Liver (tissue), 3 donors: ENCODE measurements around the gene GALR1.

Source experiments
- CTCF ChIP-seq: fragments of 150-350 bp; IDR thresholded peaks from 2 replicates; pipeline ENCODE4 v1.5.1; 2017; ENCODE audit warnings: improper control_type of control experiment, low read depth, low read length; ENCODE audit not compliant: missing input control
- FOXA1 ChIP-seq: IDR thresholded peaks from 2 replicates; pipeline ENCODE4 v1.6.1; 2016; ENCODE audit warnings: antibody characterized with exemption
- HNF4G ChIP-seq: IDR thresholded peaks from 2 replicates; pipeline ENCODE4 v1.6.1; 2016; ENCODE audit warnings: antibody characterized with exemption
- JUND ChIP-seq, 2 donors: IDR thresholded peaks; 2 replicates each; pipeline ENCODE4 v1.6.1; 2016; ENCODE audit warnings: antibody characterized with exemption in 2 of 2
- RAD21 ChIP-seq, 2 donors: IDR thresholded peaks; 2 replicates each; pipeline ENCODE4 v1.6.1; 2016; ENCODE audit warnings: antibody characterized with exemption in 2 of 2, mild to moderate bottlenecking in 2 of 2
- REST ChIP-seq: IDR thresholded peaks from 2 replicates; pipeline ENCODE4 v1.6.1; 2016; ENCODE audit warnings: antibody characterized with exemption, mild to moderate bottlenecking
- SP1 ChIP-seq: IDR thresholded peaks from 2 replicates; pipeline ENCODE4 v1.6.1; 2018; ENCODE audit warnings: antibody characterized with exemption, mild to moderate bottlenecking
- TAF1 ChIP-seq: conservative IDR thresholded peaks from 2 replicates; pipeline ENCODE4 v1.6.1; 2016; ENCODE audit warnings: antibody characterized with exemption, mild to moderate bottlenecking
- YY1 ChIP-seq: IDR thresholded peaks from 2 replicates; pipeline ENCODE4 v1.6.1; 2016; ENCODE audit warnings: antibody characterized with exemption, mild to moderate bottlenecking
- TF ChIP-seq, protein P1 (sequence below): IDR thresholded peaks from 2 replicates; pipeline ENCODE4 v1.6.1; 2016; ENCODE audit warnings: antibody characterized with exemption
- TF ChIP-seq, protein P2 (sequence below): IDR thresholded peaks from 2 replicates; pipeline ENCODE4 v1.6.1; 2016; ENCODE audit warnings: antibody characterized with exemption
- TF ChIP-seq, protein P3 (sequence below): IDR thresholded peaks from 2 replicates; pipeline ENCODE4 v1.6.1; 2016; ENCODE audit warnings: antibody characterized with exemption
- donor health status: healthy.
- donor health status: healthy.

DNA sequence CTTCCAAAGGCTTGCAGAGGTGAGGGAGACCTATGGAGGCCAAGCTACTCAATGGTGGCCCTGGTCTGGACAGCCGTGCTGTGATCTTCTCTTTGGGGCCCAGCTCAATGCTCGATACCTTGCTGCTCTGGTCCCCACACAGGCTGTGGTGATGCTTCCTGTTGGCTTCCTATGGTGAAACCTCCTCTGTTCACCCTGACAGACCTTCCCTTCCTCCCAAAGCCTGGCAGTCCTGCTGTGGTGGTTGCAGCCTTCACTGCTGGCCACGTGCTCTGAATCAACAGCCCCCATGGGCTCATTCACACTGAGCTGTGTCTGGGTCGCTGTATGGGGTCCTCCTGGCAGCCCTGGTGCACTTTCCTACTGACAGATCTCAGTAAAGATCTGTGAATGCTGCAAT, 31.0 kb upstream of the GALR1 start:
- TF ChIP-seq CTCF (no peak), RAD21 (IDR thresholded peaks at IDR 0.05) (no peak), YY1 (no peak), REST (no peak), TAF1 (no peak), SP1 (no peak), JUND (IDR thresholded peaks at IDR 0.05) (no peak), HNF4G (no peak), FOXA1 (no peak)
- TF ChIP-seq, protein P1, sequence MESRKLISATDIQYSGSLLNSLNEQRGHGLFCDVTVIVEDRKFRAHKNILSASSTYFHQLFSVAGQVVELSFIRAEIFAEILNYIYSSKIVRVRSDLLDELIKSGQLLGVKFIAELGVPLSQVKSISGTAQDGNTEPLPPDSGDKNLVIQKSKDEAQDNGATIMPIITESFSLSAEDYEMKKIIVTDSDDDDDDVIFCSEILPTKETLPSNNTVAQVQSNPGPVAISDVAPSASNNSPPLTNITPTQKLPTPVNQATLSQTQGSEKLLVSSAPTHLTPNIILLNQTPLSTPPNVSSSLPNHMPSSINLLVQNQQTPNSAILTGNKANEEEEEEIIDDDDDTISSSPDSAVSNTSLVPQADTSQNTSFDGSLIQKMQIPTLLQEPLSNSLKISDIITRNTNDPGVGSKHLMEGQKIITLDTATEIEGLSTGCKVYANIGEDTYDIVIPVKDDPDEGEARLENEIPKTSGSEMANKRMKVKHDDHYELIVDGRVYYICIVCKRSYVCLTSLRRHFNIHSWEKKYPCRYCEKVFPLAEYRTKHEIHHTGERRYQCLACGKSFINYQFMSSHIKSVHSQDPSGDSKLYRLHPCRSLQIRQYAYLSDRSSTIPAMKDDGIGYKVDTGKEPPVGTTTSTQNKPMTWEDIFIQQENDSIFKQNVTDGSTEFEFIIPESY, result no peak
- TF ChIP-seq, protein P2, sequence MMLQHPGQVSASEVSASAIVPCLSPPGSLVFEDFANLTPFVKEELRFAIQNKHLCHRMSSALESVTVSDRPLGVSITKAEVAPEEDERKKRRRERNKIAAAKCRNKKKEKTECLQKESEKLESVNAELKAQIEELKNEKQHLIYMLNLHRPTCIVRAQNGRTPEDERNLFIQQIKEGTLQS, result no peak
- TF ChIP-seq, protein P3, sequence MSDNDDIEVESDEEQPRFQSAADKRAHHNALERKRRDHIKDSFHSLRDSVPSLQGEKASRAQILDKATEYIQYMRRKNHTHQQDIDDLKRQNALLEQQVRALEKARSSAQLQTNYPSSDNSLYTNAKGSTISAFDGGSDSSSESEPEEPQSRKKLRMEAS, result no peak
